SH-SY5Y (cell line): ENCODE data around the gene CROCC.

Experiments used
- GATA2 ChIP-seq: IDR thresholded peaks from 2 replicates; pipeline ENCODE4 v1.6.1; 2011; ENCODE audit warnings: mild to moderate bottlenecking, low read depth, low read length
- GATA3 ChIP-seq: IDR thresholded peaks from 2 replicates; pipeline ENCODE4 v1.6.1; 2011; ENCODE audit warnings: low read depth, mild to moderate bottlenecking, low read length, moderate library complexity

- TF ChIP-seq GATA2 (no peak), GATA3 (no peak)
Observed at GRCh38 chr1:16982902-16983301, 61.2 kb downstream of the CROCC start.
